Measurements from ENCODE around the gene PDS5B.

GRCh38 chr13:32581177-32581786, 5.0 kb upstream of the PDS5B start:
- TF ChIP-seq, protein P1, sequence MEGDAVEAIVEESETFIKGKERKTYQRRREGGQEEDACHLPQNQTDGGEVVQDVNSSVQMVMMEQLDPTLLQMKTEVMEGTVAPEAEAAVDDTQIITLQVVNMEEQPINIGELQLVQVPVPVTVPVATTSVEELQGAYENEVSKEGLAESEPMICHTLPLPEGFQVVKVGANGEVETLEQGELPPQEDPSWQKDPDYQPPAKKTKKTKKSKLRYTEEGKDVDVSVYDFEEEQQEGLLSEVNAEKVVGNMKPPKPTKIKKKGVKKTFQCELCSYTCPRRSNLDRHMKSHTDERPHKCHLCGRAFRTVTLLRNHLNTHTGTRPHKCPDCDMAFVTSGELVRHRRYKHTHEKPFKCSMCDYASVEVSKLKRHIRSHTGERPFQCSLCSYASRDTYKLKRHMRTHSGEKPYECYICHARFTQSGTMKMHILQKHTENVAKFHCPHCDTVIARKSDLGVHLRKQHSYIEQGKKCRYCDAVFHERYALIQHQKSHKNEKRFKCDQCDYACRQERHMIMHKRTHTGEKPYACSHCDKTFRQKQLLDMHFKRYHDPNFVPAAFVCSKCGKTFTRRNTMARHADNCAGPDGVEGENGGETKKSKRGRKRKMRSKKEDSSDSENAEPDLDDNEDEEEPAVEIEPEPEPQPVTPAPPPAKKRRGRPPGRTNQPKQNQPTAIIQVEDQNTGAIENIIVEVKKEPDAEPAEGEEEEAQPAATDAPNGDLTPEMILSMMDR (IDR thresholded peaks at IDR 0.05 in 2 of 3, conservative IDR thresholded peaks at IDR 0.05 in 1 of 3; ENCODE audit: borderline replicate concordance in 1 of 3, insufficient read depth in 1 of 3, low read depth in 2 of 3, low read length in 2 of 3) = peak; percentile 44 to 57 (median 55); a peak in 5 of 6 replicates
- TF ChIP-seq POLR2A (IDR thresholded peaks at IDR 0.05; ENCODE audit: borderline replicate concordance, extremely low read depth, insufficient read depth, insufficient read length) = no peak
- no peak for TF ChIP-seq CBX3 (IDR thresholded peaks at IDR 0.05; ENCODE audit: low read depth)
- no peak for TF ChIP-seq EZH2 (IDR thresholded peaks at IDR 0.05)
- TF ChIP-seq CEBPB (IDR thresholded peaks at IDR 0.05; ENCODE audit: low read depth) = no peak
- no peak for TF ChIP-seq POLR2AphosphoS5 (IDR thresholded peaks at IDR 0.05; ENCODE audit: low read depth, low read length)
- TF ChIP-seq REST (IDR thresholded peaks at IDR 0.05; ENCODE audit: low read depth) = no peak
- no peak for TF ChIP-seq ZFX (IDR thresholded peaks at IDR 0.05)
- no peak for TF ChIP-seq JUND (IDR thresholded peaks at IDR 0.05)
- TF ChIP-seq EGR1 (IDR thresholded peaks at IDR 0.05; ENCODE audit: low read depth) = 0 out of 2 replicates have a peak, but pooled peaks have one; percentile 15
- TF ChIP-seq RAD21 (IDR thresholded peaks at IDR 0.05; ENCODE audit: low read depth) = peak; percentile 58
- no peak for TF ChIP-seq MAX (IDR thresholded peaks at IDR 0.05)
- TF ChIP-seq FOSL1 (IDR thresholded peaks at IDR 0.05; ENCODE audit: low read depth) = no peak
- no peak for TF ChIP-seq ZBTB33 (IDR thresholded peaks at IDR 0.05; ENCODE audit: extremely low read depth, insufficient replicate concordance, low read length)

Data from HCT116 (cell line).